GM19099 (cell line): Measurements from ENCODE around the gene WNK2.

ENCODE experiments used
- POLR2A ChIP-seq: IDR thresholded peaks from 3 replicates; pipeline ENCODE4 v1.6.1; 2011; ENCODE audit warnings: low read depth; ENCODE audit not compliant: insufficient read length; ENCODE audit errors: extremely low read depth

WNK2 gene

GRCh38 chr9:93286252-93287188 lies 102.6 kb downstream of the WNK2 start:
- no peak for TF ChIP-seq POLR2A

DNA sequence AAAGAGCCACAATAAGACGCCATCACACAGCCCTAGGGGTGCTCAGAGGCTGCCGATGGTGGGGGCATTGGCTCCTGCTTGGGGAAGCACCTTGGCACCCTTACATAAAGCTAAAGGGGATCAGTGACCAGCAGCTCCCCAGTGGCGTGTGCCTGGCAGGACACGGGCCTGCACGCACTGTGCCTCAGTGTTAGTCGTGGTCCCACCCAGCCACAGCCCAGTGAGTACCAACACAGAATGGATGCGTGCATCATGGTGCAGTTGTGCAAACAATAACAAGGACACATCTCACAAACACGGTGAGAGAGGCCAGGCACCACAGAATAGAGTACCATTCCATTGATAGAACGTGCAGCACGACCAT lies 103.2 kb downstream of the WNK2 start:
- TF ChIP-seq POLR2A = no peak

DNA sequence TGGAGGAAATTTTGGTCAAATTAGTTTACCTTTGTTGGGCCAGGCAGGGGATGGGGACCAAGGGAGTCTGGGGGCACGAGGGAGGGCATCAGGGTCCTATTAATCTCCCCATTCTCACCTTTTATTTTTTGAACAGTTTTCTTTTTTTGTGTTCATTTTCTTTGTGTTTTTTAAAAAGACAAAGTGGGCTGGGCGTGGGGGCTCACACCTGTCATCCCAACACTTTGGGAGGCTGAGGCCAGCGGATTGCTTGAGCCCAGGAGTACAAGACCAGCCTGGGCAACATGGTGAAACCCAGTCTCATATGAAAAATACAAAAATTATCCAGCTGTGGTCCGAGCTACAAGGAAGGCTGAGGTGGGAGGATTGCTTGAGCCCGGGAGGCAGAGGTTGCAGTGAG lies 103.7 kb downstream of the WNK2 start:
- no peak for TF ChIP-seq POLR2A

- TF ChIP-seq POLR2A = no peak
These were observed 104.4 kb downstream of the WNK2 start for GRCh38 chr9:93288341-93288740.

GRCh38 chr9:93288891-93289883 lies 105.2 kb downstream of the WNK2 start:
- no peak for TF ChIP-seq POLR2A

DNA sequence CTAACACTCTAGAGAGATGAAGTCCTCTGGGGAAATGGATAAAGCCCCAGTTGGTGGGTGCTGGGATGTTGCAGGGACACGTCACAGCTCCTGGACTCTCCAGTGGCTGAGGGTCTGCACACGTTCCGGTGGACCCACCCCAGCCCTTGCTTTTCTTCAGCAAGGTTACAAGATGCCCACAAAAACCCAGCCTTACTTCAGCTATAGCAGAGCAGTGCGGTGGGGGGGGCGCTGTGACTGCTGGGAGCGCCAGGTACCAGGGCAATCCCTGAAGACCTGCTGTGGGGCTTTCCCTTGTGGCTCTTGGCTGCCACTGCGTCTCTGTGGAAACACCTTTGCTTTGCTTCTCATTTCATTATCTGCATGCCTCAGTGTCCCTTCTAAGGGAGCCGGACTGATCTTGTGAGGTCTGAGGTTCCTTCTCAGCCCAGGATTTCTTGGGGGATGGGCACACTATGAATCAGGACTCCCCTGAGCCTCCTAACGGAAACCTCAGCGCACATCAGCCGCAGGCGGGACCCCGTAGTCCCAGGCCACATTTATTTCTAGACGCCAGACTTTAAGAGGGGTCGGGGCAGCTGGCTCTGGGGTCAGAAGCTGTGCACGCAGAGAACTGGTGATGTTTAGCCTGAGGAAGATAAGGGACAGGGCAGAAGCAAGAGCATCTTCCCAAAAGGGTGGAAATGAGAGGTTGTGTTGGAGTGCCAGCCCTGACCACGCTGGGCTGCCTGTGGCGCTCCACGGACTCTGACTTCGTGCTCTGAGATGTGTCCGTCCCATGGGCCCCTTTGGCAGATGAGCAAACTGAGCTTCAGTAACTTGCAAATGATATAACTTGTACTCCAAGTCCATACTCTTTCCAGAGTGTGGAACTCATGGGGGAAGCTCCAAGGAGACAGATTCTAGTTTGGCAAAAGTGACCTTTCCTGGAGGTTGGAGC lies 106.8 kb downstream of the WNK2 start:
- TF ChIP-seq POLR2A = no peak

GRCh38 chr9:93291536-93292287 lies 107.8 kb downstream of the WNK2 start:
- TF ChIP-seq POLR2A = no peak

DNA sequence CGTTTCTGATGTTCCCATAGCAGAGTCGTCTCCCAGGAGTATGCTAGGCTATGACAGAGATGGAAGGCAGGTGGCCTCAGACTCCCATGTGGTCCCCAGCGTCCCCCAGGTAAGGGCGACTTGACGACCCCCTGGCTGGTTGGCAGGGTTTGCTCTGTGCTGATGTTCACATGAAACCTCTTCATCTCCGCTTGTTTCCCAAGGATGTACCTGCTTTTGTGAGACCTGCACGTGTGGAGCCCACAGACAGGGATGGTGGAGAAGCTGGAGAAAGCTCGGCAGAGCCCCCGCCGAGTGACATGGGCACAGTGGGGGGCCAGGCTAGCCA lies 108.3 kb downstream of the WNK2 start:
- no peak for TF ChIP-seq POLR2A

DNA sequence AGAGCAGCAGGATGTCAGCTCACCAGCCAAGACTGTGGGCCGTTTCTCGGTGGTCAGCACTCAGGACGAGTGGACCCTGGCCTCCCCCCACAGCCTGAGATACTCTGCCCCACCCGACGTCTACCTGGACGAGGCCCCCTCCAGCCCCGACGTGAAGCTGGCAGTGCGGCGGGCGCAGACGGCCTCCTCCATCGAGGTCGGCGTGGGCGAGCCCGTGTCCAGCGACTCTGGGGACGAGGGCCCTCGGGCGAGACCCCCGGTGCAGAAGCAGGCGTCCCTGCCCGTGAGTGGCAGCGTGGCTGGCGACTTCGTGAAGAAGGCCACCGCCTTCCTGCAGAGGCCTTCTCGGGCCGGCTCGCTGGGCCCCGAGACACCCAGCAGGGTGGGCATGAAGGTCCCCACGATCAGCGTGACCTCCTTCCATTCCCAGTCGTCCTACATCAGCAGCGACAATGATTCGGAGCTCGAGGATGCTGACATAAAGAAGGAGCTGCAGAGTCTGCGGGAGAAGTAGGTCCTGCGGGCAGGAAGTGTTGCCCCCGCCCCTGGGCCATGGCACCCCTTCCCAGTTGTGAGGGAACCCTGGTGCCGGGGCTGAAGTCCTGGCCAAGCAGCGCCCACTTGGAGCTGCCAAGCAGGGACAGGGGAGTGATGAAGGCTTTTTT lies 108.9 kb downstream of the WNK2 start:
- no peak for TF ChIP-seq POLR2A

GRCh38 chr9:93294011-93294410 lies 110.1 kb downstream of the WNK2 start:
- no peak for TF ChIP-seq POLR2A

- no peak for TF ChIP-seq POLR2A
These were observed 111.1 kb downstream of the WNK2 start for GRCh38 chr9:93295031-93295430.

DNA sequence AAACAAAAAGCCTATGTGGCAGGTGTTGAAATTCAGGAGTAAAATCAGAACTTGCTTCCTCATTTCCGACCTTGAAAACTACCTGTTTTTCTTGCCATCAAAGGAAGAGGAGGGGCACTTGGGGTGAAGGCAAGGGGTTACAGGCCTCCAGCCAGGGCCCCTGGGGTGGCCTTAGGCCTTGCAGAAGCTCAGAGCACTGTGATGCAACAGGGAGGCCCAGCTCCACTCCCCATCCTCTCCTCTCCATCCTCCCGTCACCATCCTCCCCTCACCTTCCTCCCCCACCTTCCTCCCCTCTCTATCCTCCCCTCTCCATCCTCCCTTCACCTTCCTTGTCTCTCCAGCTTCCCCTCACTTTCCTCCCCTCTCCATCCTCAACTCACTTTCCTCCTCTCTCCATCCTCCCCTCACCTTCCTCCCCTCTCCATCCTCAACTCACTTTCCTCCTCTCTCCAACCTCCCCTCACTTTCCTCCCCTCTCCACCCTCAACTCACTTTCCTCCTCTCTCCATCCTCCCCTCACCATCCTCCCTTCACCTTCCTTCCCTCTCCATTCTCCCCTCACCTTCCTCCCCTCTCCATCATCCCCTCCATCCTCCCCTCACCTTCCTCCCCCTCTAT lies 111.6 kb downstream of the WNK2 start:
- no peak for TF ChIP-seq POLR2A

DNA sequence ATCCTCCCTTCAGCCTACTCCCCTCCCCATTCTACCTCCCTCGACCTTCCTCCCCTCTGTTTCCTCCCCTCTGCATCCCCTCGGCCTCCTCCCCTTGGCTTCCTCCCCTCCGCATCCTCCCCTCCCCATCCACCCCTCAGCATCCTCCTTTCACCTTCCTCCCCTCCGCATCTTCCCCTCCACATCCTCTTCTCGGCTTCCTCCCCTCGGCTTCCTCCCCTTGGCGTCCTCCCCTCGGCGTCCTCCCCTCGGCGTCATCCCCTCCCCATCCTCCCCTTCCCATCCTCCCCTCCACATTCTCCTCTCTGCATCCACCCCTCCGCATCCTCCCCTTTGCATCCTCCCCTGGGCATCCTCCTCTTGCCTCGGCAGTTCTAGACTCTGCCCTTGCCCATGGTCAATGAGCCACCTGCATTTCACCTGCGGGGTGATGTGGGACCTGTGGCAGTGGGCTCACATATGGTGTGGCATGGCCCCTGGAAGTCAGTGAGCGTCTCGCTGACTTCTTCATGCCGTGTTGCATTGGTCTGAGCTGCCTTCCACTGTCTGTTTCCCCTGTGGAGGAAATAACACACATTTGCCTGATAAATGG lies 113.0 kb downstream of the WNK2 start:
- no peak for TF ChIP-seq POLR2A
